ENCODE data around the gene ERICH2. TPM values are rescaled to one million over a fixed set of nuclear protein-coding genes. Genes with fewer than 3 reads are reported as not detected.

The ERICH2 gene
- total RNA-seq, 1 donor from 2014 or later: not detected

- H3K4me1 ChIP-seq: peaks cover 57% of the 10 kb centered on the region
- H3K36me3 ChIP-seq: no peaks in the 10 kb centered on the region
- no peak overlapping the region for H3K27ac ChIP-seq
- intact Hi-C loops (cut with DNase I): no loop called here
- no peaks in the 10 kb centered on the region for H3K9me3 ChIP-seq
- peaks cover 41% of the 10 kb centered on the region for H3K27me3 ChIP-seq
- no peak for TF ChIP-seq POLR2AphosphoS5 (IDR thresholded peaks at IDR 0.05; ENCODE audit: insufficient read depth in 1 of 2, low read depth in 1 of 2)
- TF ChIP-seq, protein P1, sequence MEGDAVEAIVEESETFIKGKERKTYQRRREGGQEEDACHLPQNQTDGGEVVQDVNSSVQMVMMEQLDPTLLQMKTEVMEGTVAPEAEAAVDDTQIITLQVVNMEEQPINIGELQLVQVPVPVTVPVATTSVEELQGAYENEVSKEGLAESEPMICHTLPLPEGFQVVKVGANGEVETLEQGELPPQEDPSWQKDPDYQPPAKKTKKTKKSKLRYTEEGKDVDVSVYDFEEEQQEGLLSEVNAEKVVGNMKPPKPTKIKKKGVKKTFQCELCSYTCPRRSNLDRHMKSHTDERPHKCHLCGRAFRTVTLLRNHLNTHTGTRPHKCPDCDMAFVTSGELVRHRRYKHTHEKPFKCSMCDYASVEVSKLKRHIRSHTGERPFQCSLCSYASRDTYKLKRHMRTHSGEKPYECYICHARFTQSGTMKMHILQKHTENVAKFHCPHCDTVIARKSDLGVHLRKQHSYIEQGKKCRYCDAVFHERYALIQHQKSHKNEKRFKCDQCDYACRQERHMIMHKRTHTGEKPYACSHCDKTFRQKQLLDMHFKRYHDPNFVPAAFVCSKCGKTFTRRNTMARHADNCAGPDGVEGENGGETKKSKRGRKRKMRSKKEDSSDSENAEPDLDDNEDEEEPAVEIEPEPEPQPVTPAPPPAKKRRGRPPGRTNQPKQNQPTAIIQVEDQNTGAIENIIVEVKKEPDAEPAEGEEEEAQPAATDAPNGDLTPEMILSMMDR (IDR thresholded peaks at IDR 0.05): no peak
- TF ChIP-seq POLR2A (IDR thresholded peaks at IDR 0.05): no peak
- peak overlapping the region; percentile 25 to 38 for H3K4me3 ChIP-seq
- DNase-seq (ENCODE audit: extremely low spot score in 2 of 2): no peak
These were observed 52.3 kb downstream of the ERICH2 start for GRCh38 chr2:170822290-170823087.

DNA sequence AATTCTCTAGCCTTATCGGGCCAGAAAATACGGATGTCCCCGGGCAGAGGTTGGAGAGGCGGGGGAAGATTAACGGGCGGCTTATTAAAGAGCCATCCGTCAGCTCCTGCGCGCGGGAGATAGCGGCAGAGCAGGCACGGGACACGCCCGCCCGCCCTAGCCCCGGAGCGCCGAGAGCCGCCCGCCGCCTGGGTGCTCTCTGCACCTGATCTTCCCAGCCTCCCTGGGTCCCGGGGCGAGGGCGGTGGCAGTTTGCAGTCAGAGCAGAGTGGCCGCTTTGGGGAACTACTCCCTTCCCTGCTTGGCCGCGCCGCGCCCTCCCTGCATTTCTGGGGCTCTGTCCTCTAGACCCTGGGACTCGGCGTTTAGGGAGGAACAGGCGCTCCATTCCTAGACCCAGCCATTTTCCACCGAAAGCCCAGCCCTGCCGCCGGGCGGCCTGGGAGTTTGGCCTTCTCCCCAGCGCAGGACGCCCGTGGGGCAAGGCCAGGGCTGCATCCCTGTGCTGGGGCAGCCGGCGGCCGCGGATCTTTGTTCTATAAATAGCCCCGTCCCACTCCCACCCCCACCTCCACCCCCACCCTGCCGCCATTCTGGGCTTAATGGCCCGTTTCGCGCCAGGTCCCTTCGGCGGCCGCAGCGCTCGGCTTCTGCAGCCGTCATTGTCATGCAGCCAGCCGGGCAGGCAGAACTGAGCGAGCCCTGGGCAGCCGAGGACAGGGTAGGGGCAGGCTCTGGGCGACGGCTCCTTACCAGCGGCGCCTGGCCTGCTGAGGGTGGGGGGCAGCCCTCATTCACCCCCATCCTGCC lies 53.1 kb downstream of the ERICH2 start:
- no peak for DNase-seq (ENCODE audit: extremely low spot score in 2 of 2)
- H3K4me1 ChIP-seq: peaks cover 49% of the 10 kb centered on the region

GRCh38 chr2:170823898-170824215 lies 53.7 kb downstream of the ERICH2 start:
- DNase-seq (ENCODE audit: extremely low spot score in 2 of 2): no peak
- Histone ChIP-seq H3K36me3 (no peaks in the 10 kb centered on the region), H3K27ac (no peak overlapping the region), H3K9me3 (no peaks in the 10 kb centered on the region), H3K4me3 (peak overlapping the region; percentile 25 to 38), H3K27me3 (peaks cover 28% of the 10 kb centered on the region), H3K4me1 (peaks cover 43% of the 10 kb centered on the region)
- no peak for TF ChIP-seq POLR2AphosphoS5 (IDR thresholded peaks at IDR 0.05; ENCODE audit: insufficient read depth in 1 of 2, low read depth in 1 of 2)
- TF ChIP-seq POLR2A (IDR thresholded peaks at IDR 0.05): no peak
- TF ChIP-seq, protein P1 (IDR thresholded peaks at IDR 0.05): no peak
- intact Hi-C loops (cut with DNase I): no loop called here

More for the DNA sequence above, 53.1 kb downstream of the ERICH2 start:
- Histone ChIP-seq H3K27me3 (peaks cover 33% of the 10 kb centered on the region), H3K36me3 (no peaks in the 10 kb centered on the region), H3K4me3 (peak overlapping the region; percentile 25 to 38), H3K27ac (no peak overlapping the region), H3K9me3 (no peaks in the 10 kb centered on the region)
- TF ChIP-seq POLR2AphosphoS5 (IDR thresholded peaks at IDR 0.05; ENCODE audit: insufficient read depth in 1 of 2, low read depth in 1 of 2): no peak
- TF ChIP-seq, protein P1 (IDR thresholded peaks at IDR 0.05): no peak
- no peak for TF ChIP-seq POLR2A (IDR thresholded peaks at IDR 0.05)
- intact Hi-C loops (cut with DNase I): no loop called here

- DNase-seq (ENCODE audit: extremely low spot score in 2 of 2): no peak
- Histone ChIP-seq H3K9me3 (no peaks in the 10 kb centered on the region), H3K27ac (no peak overlapping the region), H3K27me3 (peaks cover 28% of the 10 kb centered on the region), H3K36me3 (no peaks in the 10 kb centered on the region), H3K4me3 (no peak overlapping the region), H3K4me1 (peaks cover 40% of the 10 kb centered on the region)
- intact Hi-C loops (cut with DNase I): no loop called here
- TF ChIP-seq POLR2AphosphoS5 (IDR thresholded peaks at IDR 0.05; ENCODE audit: insufficient read depth in 1 of 2, low read depth in 1 of 2) (no peak), POLR2A (IDR thresholded peaks at IDR 0.05) (no peak)
- TF ChIP-seq, protein P1 (IDR thresholded peaks at IDR 0.05): no peak
These were observed 54.4 kb downstream of the ERICH2 start for GRCh38 chr2:170824526-170825015.
